Stimulated activated CD4-positive, alpha-beta T cell treated with anti-CD3 and anti-CD28 coated beads, Interleukin-12 subunit alpha, Interleukin-12 subunit beta, amount 100 ng/mL, for 24 hours (primary cell): Measurements from ENCODE around the gene SLC17A9.

Experiments
- DNase-seq, 2 experiments: peaks; one replicate each; pipeline ENCODE4 v3.0.0-alpha.2; 2020; ENCODE audit warnings: low read depth in 2 of 2

Gene SLC17A9

DNA sequence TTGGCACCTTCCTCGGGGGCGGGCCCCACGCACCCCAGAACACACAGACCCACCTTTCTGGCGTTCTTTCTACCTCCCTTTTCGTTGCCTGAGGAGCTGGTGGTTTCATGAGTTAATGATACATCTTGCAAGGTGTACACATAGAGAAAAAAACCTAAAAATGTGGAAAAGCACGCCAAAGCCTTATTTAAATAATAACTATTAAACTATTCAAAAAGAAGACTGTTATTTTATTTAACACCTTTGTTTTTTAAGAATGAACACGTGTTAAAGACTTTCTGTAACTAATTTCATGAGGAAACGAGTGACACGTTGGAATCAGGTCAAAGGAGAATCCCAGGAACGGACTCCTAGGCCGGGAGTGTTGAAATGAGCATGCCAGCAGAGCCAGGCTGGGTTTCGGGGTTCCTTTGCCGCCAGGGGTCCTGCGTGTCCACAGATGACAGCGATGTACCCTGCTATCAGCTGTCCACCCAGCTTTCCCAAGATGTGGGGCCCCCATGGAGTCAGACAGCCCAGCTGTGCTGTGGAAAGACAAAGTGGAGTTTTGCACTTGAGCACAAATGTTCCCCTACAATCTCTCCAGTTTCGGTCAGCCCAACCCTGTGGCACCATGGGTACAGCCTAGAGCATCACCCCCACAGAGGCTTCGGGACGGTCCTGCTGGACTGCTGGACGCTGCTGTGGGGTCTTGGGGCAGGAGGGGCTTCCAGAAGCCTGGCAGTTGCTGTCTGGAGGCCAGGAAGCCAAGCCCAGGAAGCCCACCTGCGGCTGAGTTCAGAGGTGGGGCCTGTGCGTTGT, 16.1 kb downstream of the SLC17A9 start:
- DNase-seq = no peak

DNA sequence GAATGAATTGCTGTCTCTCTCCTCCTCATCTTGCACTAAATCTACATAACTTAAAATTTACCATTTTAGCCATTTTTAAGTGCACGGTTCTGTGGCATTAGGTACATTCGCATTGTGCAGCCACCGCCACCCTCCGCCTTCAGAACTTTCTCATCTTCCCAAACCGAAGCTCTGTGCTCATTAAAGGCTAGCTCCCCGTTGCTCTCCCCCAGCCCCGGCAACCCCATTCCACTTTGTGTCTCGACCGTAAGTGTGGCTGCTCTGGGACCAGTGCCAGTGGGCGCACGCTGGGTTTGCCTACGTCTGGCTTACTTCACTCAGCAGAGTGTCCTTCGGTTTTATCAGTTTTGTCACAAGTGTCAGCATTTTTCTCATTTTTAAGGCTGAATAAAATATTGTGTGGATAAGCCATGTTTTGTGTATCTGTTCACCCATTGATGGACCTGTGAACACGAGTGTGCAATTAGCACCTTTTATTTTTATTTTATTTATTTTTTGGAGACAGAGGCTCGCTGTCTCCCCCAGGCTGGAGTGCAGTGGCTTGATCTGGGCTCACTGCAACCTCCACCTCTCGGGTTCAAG, 16.8 kb downstream of the SLC17A9 start:
- DNase-seq = no peak

DNA sequence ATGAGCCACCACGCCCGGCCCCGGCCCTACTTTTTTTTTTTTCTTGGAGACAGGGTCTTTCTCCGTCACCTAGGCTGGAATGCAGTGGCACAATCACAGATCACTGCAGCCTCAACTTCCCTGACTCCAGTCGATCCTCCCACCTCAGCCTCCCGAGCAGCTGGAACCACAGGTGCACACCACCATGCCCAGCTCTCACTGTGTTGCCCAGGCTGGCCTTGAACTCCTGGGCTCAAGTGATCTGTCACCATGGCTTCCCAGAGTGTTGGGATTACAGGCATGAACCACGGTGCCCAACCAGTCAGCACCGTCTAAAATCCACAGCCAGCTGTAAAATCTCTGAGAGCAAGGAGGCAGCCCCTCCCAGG, 17.4 kb downstream of the SLC17A9 start:
- no peak for DNase-seq

DNA sequence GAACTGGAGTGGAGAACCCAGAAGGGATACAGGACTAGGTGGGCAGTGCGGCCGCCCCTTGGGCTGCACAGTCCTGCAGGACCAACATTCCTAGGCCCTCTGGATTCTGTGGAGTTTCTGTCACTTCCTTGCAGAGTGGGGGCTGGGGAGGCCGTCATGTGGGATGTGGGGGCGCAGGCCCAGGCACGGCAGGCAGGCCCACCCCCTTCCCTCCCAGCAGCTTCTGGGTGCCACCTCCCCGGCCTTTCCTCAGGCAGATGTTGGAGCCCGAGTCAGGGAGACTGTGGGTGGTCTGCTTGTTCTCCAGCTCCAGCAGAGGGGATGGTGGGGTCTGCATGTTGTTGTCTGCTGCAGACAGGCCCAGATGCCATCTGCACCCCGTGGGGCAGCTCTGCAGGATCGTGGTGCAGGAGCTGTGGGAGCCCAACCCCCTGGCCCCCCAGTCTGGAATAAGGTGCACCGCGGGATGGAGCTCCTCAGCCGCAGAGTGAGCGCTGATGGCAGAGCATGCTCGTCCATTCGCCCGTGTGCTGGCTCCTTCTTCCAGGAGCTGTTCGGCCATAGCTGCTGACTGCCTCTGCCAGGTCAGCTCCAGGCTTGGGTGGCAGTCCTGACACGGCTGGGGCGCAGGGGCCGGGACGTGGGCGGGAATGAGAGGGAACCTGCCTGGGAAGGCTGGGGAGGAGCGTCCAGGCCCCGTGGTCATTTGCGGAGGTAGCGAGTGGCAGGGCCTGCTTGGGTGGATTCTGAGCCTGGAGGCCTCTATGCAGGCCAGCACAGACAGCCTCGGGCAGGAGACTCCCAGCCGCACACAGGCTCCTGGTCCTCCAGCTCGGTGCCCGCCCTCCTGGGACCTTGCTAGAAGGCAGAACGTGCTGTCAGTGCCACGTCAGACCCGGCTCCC, 18.1 kb downstream of the SLC17A9 start:
- DNase-seq = no peak

DNA sequence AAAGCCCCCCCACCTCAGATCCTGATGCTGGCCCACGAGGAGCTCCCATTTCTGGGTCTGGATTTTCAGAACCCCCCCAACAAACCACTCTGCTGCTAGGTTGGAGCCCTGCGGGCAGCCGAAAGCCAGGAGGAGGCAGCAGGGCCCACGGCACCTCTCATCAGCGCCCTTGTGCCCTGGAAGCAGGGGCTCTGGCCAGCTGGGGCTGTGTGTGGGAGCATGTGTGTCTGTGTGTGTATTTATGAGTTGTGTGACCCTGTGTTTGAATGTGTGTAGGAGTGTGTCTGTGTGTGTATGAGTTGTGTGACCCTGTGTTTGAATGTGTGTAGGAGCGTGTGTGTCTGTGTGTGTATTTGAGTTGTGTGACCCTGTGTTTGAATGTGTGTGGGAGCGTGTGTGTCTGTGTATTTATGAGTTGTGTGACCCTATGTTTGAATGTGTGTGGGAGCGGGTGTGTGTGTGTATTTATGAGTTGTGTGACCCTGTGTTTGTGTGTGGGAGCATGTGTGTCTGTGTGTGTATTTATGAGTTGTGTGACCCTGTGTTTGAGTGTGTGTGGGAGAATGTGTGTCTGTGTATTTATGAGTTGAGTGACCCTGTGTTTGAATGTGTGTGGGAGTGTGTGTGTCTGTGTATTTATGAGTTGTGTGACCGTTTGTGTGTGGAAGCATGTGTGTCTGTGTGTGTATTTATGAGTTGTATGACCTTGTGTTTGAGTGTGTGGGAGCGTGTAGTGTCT, 18.9 kb downstream of the SLC17A9 start:
- DNase-seq = no peak

DNA sequence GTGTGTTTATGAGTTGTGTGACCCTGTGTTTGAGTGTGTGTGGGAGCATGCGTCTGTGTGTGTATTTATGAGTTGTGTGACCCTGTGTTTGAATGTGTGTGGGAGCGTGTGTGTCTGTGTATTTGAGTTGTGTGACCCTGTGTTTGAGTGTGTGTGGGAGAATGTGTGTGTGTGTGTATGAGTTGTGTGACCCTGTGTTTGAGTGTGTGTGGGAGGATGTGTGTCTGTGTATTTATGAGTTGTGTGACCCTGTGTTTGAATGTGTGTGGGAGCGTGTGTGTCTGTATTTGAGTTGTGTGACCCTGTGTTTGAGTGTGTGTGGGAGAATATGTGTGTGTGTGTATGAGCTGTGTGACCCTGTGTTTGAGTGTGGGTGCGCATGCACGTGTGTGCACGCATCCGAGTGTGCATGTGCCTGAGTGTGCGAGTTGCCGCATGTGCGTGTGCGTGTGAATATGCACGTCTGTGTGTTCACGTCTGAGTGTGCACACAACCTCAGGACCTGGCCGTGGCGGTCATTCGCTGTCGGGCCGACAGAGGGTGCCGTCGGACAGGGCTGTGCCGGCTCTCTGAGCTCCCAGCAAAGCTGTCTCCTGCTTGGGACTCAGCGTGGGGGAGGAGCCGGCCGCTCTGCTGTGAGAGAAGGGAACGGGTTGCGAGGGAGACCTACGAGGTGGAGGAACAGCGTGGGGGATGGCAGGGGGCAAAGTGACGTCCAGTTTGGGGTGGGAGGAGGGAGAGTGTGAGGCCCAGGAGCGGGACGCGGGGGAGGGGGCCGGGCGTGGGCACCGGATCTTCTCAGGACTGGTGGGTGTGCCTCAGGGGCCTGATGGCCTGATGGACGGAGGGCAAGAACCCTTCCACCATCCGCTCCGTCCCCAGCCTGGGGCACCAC, 19.7 kb downstream of the SLC17A9 start:
- DNase-seq = peak; percentile 70 to 88

DNA sequence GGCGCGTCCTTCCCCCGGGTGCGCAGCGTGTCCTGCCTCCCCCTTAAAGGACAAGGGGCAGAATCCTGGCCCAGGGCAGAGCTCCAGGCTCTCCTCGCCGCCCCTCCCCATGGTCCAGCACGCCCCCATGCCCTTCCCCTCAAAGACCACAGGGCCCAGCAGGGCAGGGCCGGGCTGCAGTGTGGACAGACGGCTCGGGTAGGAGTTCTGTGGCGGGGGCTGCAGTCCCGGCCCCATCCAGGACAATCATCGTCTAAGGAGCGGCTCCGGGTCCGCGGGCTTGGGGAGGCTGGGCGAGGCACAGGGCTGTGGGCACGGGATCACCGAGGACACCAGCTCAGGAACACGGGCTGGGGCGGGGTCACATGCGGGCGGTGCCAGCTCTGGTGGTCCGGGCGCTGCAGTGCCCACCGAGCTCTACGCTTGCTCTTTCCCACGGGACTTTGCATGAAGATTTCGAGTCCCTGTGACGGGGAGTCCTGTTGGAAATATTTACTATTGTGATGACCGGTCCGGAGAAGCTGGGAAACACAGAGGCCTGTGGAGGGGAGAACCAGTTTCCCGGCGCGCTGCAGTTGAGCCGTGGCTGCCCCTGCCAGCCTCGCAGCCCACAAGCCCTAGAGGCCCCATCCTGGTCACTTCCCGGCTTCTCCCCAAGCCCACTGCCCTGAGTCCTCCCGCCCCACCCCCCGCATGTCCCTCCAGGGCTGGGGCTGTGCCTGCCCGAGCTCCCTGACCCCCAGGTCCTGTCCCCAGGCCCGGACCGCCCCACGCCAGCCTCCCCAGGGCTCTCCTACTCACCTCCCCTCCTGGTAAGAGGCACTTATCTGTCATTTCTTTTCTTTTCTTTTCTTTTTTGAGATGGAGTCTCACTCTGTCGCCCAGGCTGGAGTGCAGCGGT, 20.6 kb downstream of the SLC17A9 start:
- DNase-seq = no peak

DNA sequence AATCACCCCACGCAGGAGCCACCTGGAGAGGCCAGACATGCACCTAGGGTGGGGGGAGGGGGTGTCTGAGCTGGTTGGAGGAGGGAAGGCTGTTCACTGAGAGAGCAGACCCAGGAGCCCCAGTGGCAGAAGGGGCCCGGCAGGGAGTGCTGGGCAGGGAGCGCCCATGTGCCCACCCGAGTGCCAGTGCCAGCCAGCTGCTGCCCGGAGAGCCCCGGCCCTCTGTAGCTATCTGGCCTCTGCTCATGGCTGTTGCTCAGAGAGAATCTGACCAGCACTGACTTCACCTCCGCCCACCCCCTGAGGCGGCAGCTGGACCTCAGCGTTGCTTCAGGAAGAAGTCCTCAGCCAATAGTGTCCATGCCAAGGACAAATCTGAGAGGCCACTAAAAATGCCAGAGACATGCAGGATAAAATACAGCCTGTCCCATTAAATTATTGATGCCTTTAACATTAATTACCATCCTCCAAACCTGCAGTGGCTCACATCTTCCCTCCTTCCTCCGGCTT, 22.8 kb downstream of the SLC17A9 start:
- DNase-seq = no peak

DNA sequence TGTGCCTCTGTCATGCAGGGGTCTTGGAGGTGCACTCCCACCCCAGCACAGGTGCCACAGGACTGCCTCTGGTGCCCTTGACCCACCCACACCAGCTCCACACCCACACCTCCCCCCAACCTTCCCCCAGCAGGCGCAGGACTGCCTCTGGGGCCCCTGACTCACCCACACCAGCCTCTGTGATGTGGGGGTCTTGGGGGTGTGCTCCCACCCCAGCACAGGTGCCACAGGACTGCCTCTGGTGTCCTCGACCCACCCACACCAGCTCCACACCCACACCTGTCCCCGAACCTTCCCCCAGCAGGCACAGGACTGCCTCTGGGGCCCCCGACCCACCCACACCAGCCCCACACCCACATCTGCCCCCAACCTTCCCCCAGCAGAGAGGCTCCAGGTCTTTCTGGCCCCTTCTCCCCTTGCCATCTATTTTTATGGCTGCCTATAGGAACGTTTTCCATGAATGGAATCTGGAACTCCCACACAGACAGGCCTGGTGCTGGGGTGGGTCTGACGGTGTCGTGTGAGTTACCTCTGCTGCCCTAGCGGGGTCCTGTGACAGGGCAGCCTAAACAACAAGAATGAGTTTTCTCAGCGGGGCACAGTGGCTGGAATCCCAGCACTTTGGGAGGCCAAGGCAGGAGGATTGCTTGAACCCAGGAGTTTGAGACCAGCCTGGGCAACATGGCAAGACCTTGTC, 23.5 kb downstream of the SLC17A9 start:
- DNase-seq = no peak

DNA sequence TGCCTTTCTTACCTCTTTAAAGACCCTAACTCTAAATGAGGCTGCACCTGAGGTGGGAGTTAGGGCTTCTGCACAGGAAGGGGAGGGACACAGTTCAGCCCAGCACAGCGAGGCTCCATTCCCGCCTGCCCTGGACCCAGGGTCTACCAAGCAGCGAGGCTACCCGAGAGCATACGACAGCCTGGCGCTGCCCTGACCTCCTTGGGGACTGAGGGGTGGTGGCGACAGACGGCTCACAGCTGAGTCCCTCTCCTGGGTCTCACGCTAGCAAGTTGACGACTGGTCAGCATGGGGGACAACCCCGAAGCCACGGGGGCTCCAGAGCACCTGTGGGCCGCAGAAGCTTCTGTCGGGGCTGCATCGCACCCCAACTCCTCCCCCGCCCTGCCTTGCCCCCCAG, 24.4 kb downstream of the SLC17A9 start:
- DNase-seq = no peak

DNA sequence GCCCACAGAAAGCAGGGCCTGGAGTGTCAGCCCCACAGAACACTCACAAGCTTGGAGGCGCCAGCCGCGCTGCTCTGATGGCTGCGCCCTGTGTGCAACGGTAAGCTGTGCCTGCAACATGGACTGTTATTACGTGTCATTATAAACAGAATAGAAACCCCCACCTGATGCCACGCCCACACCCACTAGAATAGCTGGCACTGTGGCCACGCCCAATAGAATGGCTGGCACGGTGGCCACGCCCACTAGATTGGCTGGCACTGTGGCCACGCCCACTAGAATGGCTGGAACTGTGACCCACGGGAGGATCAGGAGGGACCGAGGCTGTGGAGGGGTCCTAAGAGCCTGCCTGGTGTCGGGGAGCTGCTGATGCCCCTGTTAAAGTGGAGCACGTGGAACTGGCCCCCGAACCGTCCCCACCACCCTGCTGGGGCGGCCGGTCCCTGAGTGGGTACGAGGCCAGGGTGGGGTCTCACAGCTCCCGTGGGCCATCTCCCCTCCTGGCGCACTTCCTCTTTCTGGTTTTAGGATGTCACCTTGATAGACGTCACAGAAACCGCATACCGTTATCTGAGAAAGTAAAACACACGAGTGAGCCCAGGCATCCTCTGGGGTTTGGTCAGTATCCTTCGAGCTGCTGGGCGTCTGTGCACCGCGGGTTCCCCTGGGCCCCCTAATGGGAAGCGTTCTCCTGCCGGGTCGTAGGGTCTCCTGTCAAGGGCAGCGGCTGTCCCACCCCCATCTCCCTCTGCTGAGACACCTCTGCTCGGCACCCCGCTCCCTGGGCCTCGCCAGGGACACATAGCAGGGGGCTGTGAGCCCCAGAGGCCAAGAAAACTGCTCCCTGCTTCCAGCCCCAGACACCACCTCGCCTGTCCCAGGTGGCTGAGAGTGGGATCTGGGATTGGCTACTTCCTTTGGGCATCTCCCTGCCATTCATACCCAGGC, 25.4 kb downstream of the SLC17A9 start:
- peak; percentile 45 to 65 for DNase-seq

DNA sequence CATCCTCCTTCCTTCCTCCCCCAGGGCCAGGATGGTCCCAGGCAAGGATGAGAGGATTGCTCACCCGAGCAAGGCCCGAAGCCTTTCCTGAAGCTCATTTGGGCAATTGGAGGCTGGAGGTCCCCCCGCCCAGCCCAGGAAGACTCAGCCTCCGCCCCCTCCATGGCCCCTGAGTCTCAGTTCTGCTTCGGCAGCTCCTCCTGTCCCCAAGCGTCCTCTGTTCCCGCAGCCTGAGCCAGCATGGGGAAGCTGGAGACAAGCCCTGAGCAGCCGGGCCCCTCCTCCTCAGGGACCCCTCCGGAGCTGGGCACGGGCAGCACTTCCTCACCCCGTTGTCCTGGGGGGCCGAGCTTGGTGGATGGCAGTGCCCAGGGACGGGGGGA, 26.0 kb downstream of the SLC17A9 start:
- DNase-seq = no peak

DNA sequence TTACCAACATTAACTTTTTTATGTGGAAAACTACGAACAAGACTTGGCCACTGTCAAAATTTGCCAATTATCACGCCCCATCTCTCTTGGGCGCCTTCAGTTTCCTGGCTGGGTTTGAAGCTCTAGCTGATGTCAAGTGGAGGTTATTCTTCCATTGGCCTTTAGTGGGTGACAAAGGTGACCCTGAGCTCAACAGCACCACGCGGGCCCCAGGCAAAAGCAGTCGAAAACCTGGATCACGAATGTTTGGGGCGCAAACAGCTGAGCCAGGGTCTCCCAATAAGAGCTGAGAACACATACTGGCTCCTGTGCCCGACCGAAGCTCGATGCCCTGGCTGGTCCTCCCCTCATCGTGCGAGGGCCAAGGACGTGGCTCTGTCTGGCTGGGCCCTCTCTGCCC, 26.8 kb downstream of the SLC17A9 start:
- no peak for DNase-seq

DNA sequence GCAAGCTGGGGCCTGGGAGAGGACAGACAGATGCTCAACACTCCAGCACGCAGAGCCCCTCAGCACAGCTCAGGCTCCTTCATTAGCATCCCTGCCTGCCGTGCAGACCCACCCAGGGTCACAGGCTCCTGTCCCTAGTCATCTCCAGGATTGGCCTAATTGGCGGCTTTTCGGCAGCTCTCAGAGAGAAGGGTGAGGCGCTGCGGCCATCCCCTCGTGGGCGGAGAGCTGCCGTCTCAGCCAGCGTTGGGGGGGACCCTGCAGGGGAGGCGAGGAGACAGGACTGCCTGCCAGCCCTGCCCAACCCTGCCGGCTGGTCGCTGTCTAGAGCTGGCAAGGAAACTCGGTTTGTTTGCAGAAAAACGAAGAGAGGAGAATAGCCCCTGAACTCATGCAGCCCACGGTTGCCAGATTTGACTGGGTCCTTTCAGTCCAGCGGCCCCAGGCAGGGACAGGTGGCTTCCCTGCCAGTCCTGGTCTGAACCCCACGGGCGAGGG, 27.4 kb downstream of the SLC17A9 start:
- DNase-seq = no peak

DNA sequence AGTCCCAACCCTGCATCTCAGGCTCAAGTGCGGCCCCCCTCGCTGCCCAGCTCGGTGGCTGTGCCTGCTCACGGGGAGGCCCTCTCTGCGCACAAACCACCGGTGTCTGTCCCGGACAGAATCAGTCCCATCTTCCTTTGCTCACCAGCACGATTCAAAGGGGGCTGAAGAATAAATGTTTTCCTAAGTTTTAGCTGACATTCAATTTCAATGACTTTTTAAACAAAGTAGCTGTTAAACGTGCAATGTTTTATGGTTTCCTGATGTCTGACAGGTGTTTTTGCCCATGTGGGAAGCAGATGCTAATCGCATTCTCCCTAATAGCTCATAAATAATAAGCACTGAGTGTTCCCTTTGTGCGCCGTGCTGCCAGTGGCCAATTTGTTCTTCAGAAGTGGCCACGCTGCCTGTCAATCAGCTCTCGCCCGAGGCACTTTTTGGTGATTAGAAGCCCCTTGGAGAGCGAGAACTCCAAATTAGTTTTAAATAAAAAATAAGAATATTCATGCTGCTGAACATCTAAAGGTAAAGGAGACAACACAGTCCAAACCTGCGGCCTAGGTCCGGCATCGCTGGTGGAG, 28.0 kb downstream of the SLC17A9 start:
- no peak for DNase-seq

DNA sequence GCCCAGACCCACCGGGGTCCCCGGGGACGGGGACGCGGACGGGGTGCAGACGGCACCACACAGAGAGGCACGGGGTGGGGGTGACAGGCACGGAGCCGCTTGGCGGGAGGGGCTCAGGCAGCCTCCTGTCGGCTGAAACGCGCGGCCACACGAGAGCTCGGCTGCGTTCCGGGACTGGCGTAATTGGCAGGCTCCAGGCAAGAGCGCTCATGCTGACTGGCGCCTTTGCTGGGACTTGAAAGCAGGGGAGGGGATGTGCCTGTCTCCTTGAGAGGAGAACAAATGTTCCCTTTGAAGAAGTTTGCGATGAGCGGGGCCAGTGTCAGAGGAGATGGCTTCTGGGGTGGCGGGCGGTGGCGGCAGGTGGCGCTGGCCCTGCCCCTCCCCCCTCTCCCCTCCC, 28.5 kb downstream of the SLC17A9 start:
- DNase-seq = no peak
